Right lung (tissue), 10 donors: ENCODE data around the gene CDK6. TPM values are rescaled to one million over a fixed set of nuclear protein-coding genes. Genes with fewer than 3 reads are reported as not detected.
"Not testable (repeated sequence)": the region's sequence is repeated elsewhere in the genome, so short reads cannot be mapped to it uniquely, and the experiment has no call there.

Source experiments
- DNase-seq, 2 donors: peaks; one replicate each; pipeline ENCODE4 v3.0.0-alpha.2; 2013
- long read RNA-seq, 8 donors: transcript quantifications; one replicate each; lab custom pipeline, GENCODE V29; 2026
- polyA plus RNA-seq, 5 donors: library from polyadenylated mRNA; unstranded; fragments of 120-200 nt; gene quantifications; one replicate each; pipeline versions ENCODE4 v1.2.1 to v1.2.3, GENCODE V29; 2013; ENCODE audit warnings: inconsistent platforms in 1 of 5, low replicate concordance in 1 of 5; ENCODE audit not compliant: insufficient read length in 5 of 5, insufficient read depth in 1 of 5

The CDK6 gene
- polyA plus RNA-seq = 10 to 100 TPM; 28.4 to 52.5 (median 45.0) TPM
- long read RNA-seq, donor 1, full-length matches to known transcripts = 8 of 8 reads
- long read RNA-seq, donor 1, partial matches to known transcripts = 0 of 8 reads
- long read RNA-seq, donor 1, other reads (novel, unspliced or antisense) = 0 of 8 reads
- long read RNA-seq, donor 2, partial matches to known transcripts = 0 of 4 reads
- long read RNA-seq, donor 2, other reads (novel, unspliced or antisense) = 0 of 4 reads
- long read RNA-seq, donor 3, transcript CDK6-202 (8 exons, 1,465 nt) = major isoform, 5 of 5 reads
- long read RNA-seq, donor 3, partial matches to known transcripts = 0 of 5 reads
- long read RNA-seq, donor 3, other reads (novel, unspliced or antisense) = 0 of 5 reads
- long read RNA-seq, donor 4, partial matches to known transcripts = 0 of 3 reads
- long read RNA-seq, donor 4, other reads (novel, unspliced or antisense) = 0 of 3 reads
- long read RNA-seq, donor 5, transcript CDK6-202 (8 exons, 1,465 nt) = major isoform, 6 of 8 reads
- long read RNA-seq, donor 5, partial matches to known transcripts = 0 of 8 reads
- long read RNA-seq, donor 5, other reads (novel, unspliced or antisense) = 0 of 8 reads
- long read RNA-seq, donor 6, full-length matches to known transcripts = 8 of 8 reads
- long read RNA-seq, donor 6, partial matches to known transcripts = 0 of 8 reads
- long read RNA-seq, donor 6, other reads (novel, unspliced or antisense) = 0 of 8 reads
- long read RNA-seq, donor 7, transcript CDK6-202 (8 exons, 1,465 nt) = major isoform, 7 of 7 reads
- long read RNA-seq, donor 7, partial matches to known transcripts = 0 of 7 reads
- long read RNA-seq, donor 7, other reads (novel, unspliced or antisense) = 0 of 7 reads
- long read RNA-seq, donor 8, partial matches to known transcripts = 0 of 4 reads
- long read RNA-seq, donor 8, other reads (novel, unspliced or antisense) = 0 of 4 reads

- DNase-seq = peak; percentile 77 to 78
Measured at GRCh38 chr7:92836489-92836999, at the start of gene CDK6. Gene CDK6 (minus strand): TSS chr7:92836573. CDS start chr7:92833323, 3,250 bp downstream.

GRCh38 chr7:92886039-92886438, 49.7 kb upstream of the CDK6 start:
- DNase-seq = not testable (repeated sequence)

- no peak for DNase-seq
Measured at GRCh38 chr7:92884218-92884617, 47.8 kb upstream of the CDK6 start.

GRCh38 chr7:92882760-92883159, 46.4 kb upstream of the CDK6 start:
- no peak for DNase-seq

- no peak for DNase-seq
Measured at GRCh38 chr7:92881091-92881485, 44.7 kb upstream of the CDK6 start.

GRCh38 chr7:92880212-92881090, 44.1 kb upstream of the CDK6 start:
- no peak for DNase-seq

GRCh38 chr7:92877367-92877766, 41.0 kb upstream of the CDK6 start:
- no peak for DNase-seq

GRCh38 chr7:92876836-92877235, 40.5 kb upstream of the CDK6 start:
- DNase-seq = no peak

- no peak for DNase-seq
Measured at GRCh38 chr7:92875719-92876118, 39.3 kb upstream of the CDK6 start.

GRCh38 chr7:92875173-92875572, 38.8 kb upstream of the CDK6 start:
- no peak for DNase-seq

- DNase-seq = no peak
Measured at GRCh38 chr7:92874567-92874966, 38.2 kb upstream of the CDK6 start.

- DNase-seq = no peak
Measured at GRCh38 chr7:92873776-92874175, 37.4 kb upstream of the CDK6 start.

- DNase-seq = no peak
Measured at GRCh38 chr7:92872701-92873100, 36.3 kb upstream of the CDK6 start.

GRCh38 chr7:92868683-92869293, 32.4 kb upstream of the CDK6 start:
- DNase-seq = no peak

- DNase-seq = not testable (repeated sequence)
Measured at GRCh38 chr7:92864169-92864568, 27.8 kb upstream of the CDK6 start.

GRCh38 chr7:92856436-92856835, 20.1 kb upstream of the CDK6 start:
- no peak for DNase-seq

- DNase-seq = no peak
Measured at GRCh38 chr7:92854501-92855238, 18.3 kb upstream of the CDK6 start.

GRCh38 chr7:92851732-92852131, 15.4 kb upstream of the CDK6 start:
- no peak for DNase-seq

- no peak for DNase-seq
Measured at GRCh38 chr7:92850516-92850915, 14.1 kb upstream of the CDK6 start.

- DNase-seq = no peak
Measured at GRCh38 chr7:92849322-92849721, 12.9 kb upstream of the CDK6 start.
